Muscle of leg (tissue), 11 donors: ENCODE measurements around the gene DEF6. TPM values are rescaled to one million over a fixed set of nuclear protein-coding genes. Genes with fewer than 3 reads are reported as not detected.
"Not testable (repeated sequence)": the region's sequence is repeated elsewhere in the genome, so short reads cannot be mapped to it uniquely, and the experiment has no call there.

Experiments
- DNase-seq: peaks from one replicate; pipeline ENCODE4 v3.0.0; 2013
- H3K27ac ChIP-seq: one replicate; pipeline ENCODE4 v1.5.1; 2013; ENCODE audit warnings: mild to moderate bottlenecking, low read length, control low read depth
- H3K27me3 ChIP-seq: one replicate; pipeline ENCODE4 v1.6.1; 2013; ENCODE audit warnings: low read length; ENCODE audit not compliant: control insufficient read depth, insufficient read depth
- H3K36me3 ChIP-seq: one replicate; pipeline ENCODE4 v1.6.1; 2013; ENCODE audit warnings: low read length; ENCODE audit not compliant: control insufficient read depth, insufficient read depth
- H3K4me1 ChIP-seq: one replicate; pipeline ENCODE4 v1.6.1; 2013; ENCODE audit warnings: low read length; ENCODE audit not compliant: control insufficient read depth, insufficient read depth
- H3K4me3 ChIP-seq: one replicate; pipeline ENCODE4 v1.5.1; 2013; ENCODE audit warnings: low read length, control low read depth
- H3K9me3 ChIP-seq: replicated peaks from 2 replicates; pipeline ENCODE4 v1.6.1; 2013; ENCODE audit warnings: low read depth, low read length; ENCODE audit not compliant: control insufficient read depth
- WGBS: methylation state at CpG from one replicate; pipeline ENCODE4 v1.1.5; 2013; ENCODE audit warnings: missing lambda C conversion rate; ENCODE audit not compliant: insufficient coverage; 5-methylcytosine and 5-hydroxymethylcytosine counted together
- polyA plus RNA-seq, 8 donors: library from polyadenylated mRNA; unstranded; fragments of 120-200 nt; gene quantifications; one replicate each; pipeline versions ENCODE4 v1.2.1 to v1.2.3, GENCODE V29; 2013; ENCODE audit warnings: inconsistent platforms in 1 of 8, low replicate concordance in 1 of 8; ENCODE audit not compliant: insufficient read length in 8 of 8, insufficient read depth in 1 of 8
- total RNA-seq: library from RNA; stranded (reverse); fragments of 120-200 nt; gene quantifications from one replicate; pipeline ENCODE4 v1.2.4, GENCODE V29; 2013

The DEF6 gene
- total and polyA plus RNA-seq, 9 donors: 4.7 to 8.4 (median 6.1) TPM

- WGBS: 94% methylated on average over 17 of the region's 20 CpGs
- no peak overlapping the region for H3K4me3 ChIP-seq
Measured at GRCh38 chr6:35319346-35320030, 21.9 kb downstream of the DEF6 start.

GRCh38 chr6:35320031-35320410 is 22.4 kb downstream of the DEF6 start:
- Histone ChIP-seq H3K27me3 (no peaks in the 10 kb centered on the region), H3K9me3 (no peaks in the 10 kb centered on the region), H3K27ac (no peak overlapping the region), H3K36me3 (no peaks in the 10 kb centered on the region), H3K4me3 (no peak overlapping the region), H3K4me1 (peaks cover 14% of the 10 kb centered on the region)
- no CpG with 5 or more reads among the region's 2 CpGs for WGBS
- no peak for DNase-seq

More at GRCh38 chr6:35319346-35320030, 21.9 kb downstream of the DEF6 start:
- H3K9me3 ChIP-seq: no peaks in the 10 kb centered on the region
- no peak for DNase-seq
- no peaks in the 10 kb centered on the region for H3K36me3 ChIP-seq
- no peak overlapping the region for H3K27ac ChIP-seq
- H3K27me3 ChIP-seq: no peaks in the 10 kb centered on the region
- peaks cover 14% of the 10 kb centered on the region for H3K4me1 ChIP-seq

GRCh38 chr6:35321091-35321490 is 23.5 kb downstream of the DEF6 start:
- Histone ChIP-seq H3K27me3 (no peaks in the 10 kb centered on the region), H3K36me3 (no peaks in the 10 kb centered on the region)

GRCh38 chr6:35327349-35328027 is 29.9 kb downstream of the DEF6 start:
- 14% methylated on average over 4 of the region's 7 CpGs for WGBS

More at GRCh38 chr6:35321091-35321490, 23.5 kb downstream of the DEF6 start:
- Histone ChIP-seq H3K9me3 (no peaks in the 10 kb centered on the region), H3K4me1 (peaks cover 14% of the 10 kb centered on the region), H3K4me3 (no peak overlapping the region), H3K27ac (no peak overlapping the region)
- 87% methylated on average over 8 of the region's 8 CpGs for WGBS
- DNase-seq: no peak

GRCh38 chr6:35328108-35328723 is 30.6 kb downstream of the DEF6 start:
- Histone ChIP-seq H3K27me3 (peaks cover 3% of the 10 kb centered on the region), H3K4me3 (no peak overlapping the region), H3K4me1 (peaks cover 2% of the 10 kb centered on the region), H3K36me3 (no peaks in the 10 kb centered on the region), H3K27ac (no peak overlapping the region), H3K9me3 (peaks cover 2% of the 10 kb centered on the region)
- DNase-seq: no peak
- no CpG with 5 or more reads among the region's 1 CpG for WGBS

More at GRCh38 chr6:35327349-35328027, 29.9 kb downstream of the DEF6 start:
- Histone ChIP-seq H3K9me3 (peaks cover 2% of the 10 kb centered on the region), H3K27ac (no peak overlapping the region), H3K4me3 (no peak overlapping the region), H3K36me3 (no peaks in the 10 kb centered on the region), H3K27me3 (peaks cover 3% of the 10 kb centered on the region), H3K4me1 (peaks cover 2% of the 10 kb centered on the region)
- peak; percentile 67 for DNase-seq

- H3K27ac ChIP-seq, H3K36me3 ChIP-seq, DNase-seq, H3K4me3 ChIP-seq, H3K27me3 ChIP-seq, H3K9me3 ChIP-seq, H3K4me1 ChIP-seq: not testable (repeated sequence)
- 100% methylated on average over 5 of the region's 8 CpGs for WGBS
Measured at GRCh38 chr6:35328965-35329364, 31.3 kb downstream of the DEF6 start.

- Histone ChIP-seq H3K36me3 (no peaks in the 10 kb centered on the region), H3K4me1 (peaks cover 2% of the 10 kb centered on the region), H3K27me3 (peaks cover 3% of the 10 kb centered on the region), H3K27ac (no peak overlapping the region), H3K4me3 (no peak overlapping the region), H3K9me3 (peaks cover 2% of the 10 kb centered on the region)
- WGBS: 87% methylated on average over 6 of the region's 9 CpGs
- no peak for DNase-seq
Measured at GRCh38 chr6:35330541-35331119, 33.0 kb downstream of the DEF6 start.

GRCh38 chr6:35332074-35332887 is 34.7 kb downstream of the DEF6 start:
- H3K4me1 ChIP-seq, H3K4me3 ChIP-seq, H3K27me3 ChIP-seq, H3K36me3 ChIP-seq, H3K9me3 ChIP-seq, DNase-seq, H3K27ac ChIP-seq: not testable (repeated sequence)
- WGBS: 83% methylated on average over 6 of the region's 9 CpGs

GRCh38 chr6:35341557-35341956 is 43.9 kb downstream of the DEF6 start:
- Histone ChIP-seq H3K9me3 (no peaks in the 10 kb centered on the region), H3K4me3 (no peak overlapping the region), H3K4me1 (peaks cover 33% of the 10 kb centered on the region), H3K27me3 (no peaks in the 10 kb centered on the region), H3K36me3 (peaks cover 12% of the 10 kb centered on the region), H3K27ac (no peak overlapping the region)
- no peak for DNase-seq
- no CpG with 5 or more reads among the region's 13 CpGs for WGBS
